HFF-Myc (cell line): ENCODE results near the gene NOL9.

Experiments used
- DNase-seq: peaks from one replicate; pipeline ENCODE4 v3.0.0-alpha.2; 2011; ENCODE audit warnings: low read depth; ENCODE audit errors: extremely low read depth
- H3K4me3 ChIP-seq: replicated peaks from 2 replicates; pipeline ENCODE4 v1.5.1; 2011; ENCODE audit warnings: low read depth, mild to moderate bottlenecking, control low read depth, low read length
- CTCF ChIP-seq: IDR thresholded peaks from 2 replicates; pipeline ENCODE4 v1.5.1; 2012; ENCODE audit warnings: mild to moderate bottlenecking, low read depth, low read length, control low read depth; ENCODE audit errors: missing control alignments

NOL9 gene

GRCh38 chr1:6491480-6491962 is 62.8 kb downstream of the NOL9 start, which contains the start of gene PLEKHG5:
Gene PLEKHG5 (minus strand): TSS chr1:6491667. CDS start chr1:6477571, 14,096 bp downstream.
- DNase-seq: peak; percentile 30
- H3K4me3 ChIP-seq: peak within 1 kb of the TSS; percentile 87
- TF ChIP-seq CTCF: no peak

- TF ChIP-seq CTCF: no peak
- H3K4me3 ChIP-seq: peak overlapping the region; percentile 87
- no peak for DNase-seq
Observed at GRCh38 chr1:6491081-6491449, 63.2 kb downstream of the NOL9 start.

DNA sequence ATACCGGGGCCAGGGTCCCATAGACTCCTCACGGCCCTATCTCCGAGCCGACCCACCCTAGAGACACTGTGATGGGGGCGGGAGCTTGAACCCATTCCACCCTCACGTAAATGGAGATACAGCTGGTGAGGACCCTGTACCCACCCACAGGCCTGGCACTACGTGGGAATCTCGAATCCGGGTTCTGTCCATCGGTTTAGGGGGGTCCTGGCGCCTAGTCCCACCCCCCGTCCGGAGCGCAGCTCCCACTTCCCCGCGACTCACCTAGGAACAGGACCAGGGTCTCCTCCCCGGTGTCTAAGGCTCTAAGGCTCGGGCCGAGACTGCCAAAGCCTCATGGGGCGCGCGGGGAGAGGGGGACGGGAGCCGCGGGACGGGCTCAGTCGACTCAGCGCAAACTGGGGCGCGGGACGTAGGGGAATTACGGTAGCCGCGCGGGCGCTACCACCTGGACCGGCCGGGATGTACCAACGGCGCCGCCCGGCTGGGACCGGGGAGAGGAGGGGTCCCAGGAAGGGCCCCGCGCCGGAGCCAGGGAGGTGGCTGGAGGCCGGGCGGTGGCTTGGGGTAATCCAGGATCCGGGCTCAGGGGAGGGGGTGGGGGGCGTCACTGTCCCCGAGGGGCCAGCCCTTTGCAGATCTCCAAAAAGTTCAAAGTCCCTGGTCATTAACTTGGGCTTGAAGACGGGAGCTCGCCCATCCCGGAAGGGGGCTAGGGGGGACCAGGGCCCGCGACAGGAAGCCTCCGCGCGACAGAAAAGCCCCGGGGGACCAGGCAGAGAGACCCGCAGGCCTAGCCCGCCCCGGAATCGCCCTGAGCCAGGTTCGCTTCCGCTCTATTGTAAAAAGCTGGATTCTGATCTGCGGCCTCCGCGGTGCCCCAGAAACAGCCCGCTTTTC is 63.9 kb downstream of the NOL9 start:
- TF ChIP-seq CTCF: no peak
- H3K4me3 ChIP-seq: peak overlapping the region; percentile 87
- peak; percentile 39 for DNase-seq

DNA sequence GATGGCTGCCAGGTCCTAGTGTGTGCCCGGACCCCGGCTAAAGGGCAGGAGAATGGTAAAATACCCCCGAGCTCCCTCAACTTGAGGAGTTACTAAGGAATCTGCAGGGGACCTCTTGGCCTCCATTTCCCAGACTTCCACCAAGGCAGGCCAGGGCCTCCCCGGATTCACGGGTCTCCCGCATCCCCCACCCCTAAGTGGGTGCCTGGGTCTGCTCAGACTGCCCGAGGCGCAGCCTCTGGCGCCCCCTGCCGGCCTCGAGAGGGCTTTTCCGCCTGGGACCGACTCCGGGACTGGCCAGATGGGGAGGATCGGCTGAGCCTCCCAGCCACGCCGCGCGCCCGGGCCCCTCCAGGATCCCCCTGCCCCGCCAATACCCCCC is 64.5 kb downstream of the NOL9 start:
- peak; percentile 27 for DNase-seq
- peak overlapping the region; percentile 87 for H3K4me3 ChIP-seq
- TF ChIP-seq CTCF: peak; percentile 94

DNA sequence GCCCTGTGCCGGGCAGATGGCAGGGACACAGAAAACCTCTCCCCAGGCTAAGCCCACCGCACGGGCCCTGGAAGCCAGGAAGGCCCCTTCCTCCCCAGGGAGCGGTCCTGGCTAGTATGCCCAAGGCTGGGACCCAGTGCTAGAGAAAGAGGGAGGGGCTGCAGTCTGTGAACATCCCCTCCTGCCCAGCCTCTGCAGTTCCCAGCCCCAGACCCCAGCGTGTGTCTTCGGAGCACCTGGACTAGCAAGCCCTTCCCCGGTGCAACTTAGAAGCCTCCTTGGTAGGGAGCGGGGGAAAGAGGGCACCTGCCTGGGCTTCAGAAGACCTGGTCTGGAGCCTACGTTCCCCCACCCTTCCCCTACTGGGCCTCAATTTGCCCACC is 64.9 kb downstream of the NOL9 start:
- no peak for TF ChIP-seq CTCF
- peak overlapping the region; percentile 87; the same call in 1 of the 2 replicates for H3K4me3 ChIP-seq
- DNase-seq: no peak

GRCh38 chr1:6488602-6489382 is 65.5 kb downstream of the NOL9 start:
- no peak overlapping the region for H3K4me3 ChIP-seq
- DNase-seq: no peak
- TF ChIP-seq CTCF: no peak
